IPS-15b (cell line): ENCODE data around the gene VPS18.
A peak's percentile ranks its signal among the peaks of the same experiment; 100 is the strongest.
"Not testable (repeated sequence)": the region's sequence is repeated elsewhere in the genome, so short reads cannot be mapped to it uniquely, and the experiment has no call there.

Experiments used
- H3K27me3 ChIP-seq: one replicate; pipeline ENCODE4 v1.6.1; 2013; ENCODE audit warnings: low read length; ENCODE audit not compliant: control insufficient read depth, insufficient read depth
- H3K36me3 ChIP-seq: one replicate; pipeline ENCODE4 v1.6.1; 2013; ENCODE audit warnings: low read length; ENCODE audit not compliant: control insufficient read depth, insufficient read depth
- H3K4me1 ChIP-seq: one replicate; pipeline ENCODE4 v1.6.1; 2013; ENCODE audit warnings: mild to moderate bottlenecking, low read length; ENCODE audit not compliant: control insufficient read depth, insufficient read depth
- H3K4me3 ChIP-seq: one replicate; pipeline ENCODE4 v1.5.1; 2013; ENCODE audit warnings: low read depth, low read length
- H3K9ac ChIP-seq: one replicate; pipeline ENCODE4 v1.6.1; 2013; ENCODE audit warnings: low read depth, mild to moderate bottlenecking, low read length
- H3K9me3 ChIP-seq: one replicate; pipeline ENCODE4 v1.6.1; 2013; ENCODE audit warnings: mild to moderate bottlenecking, low read length; ENCODE audit not compliant: control insufficient read depth, insufficient read depth

Gene VPS18

GRCh38 chr15:40855706-40856234, 38.5 kb upstream of the VPS18 start:
- no peaks in the 10 kb centered on the region for H3K27me3 ChIP-seq
- no peaks in the 10 kb centered on the region for H3K9me3 ChIP-seq
- no peak overlapping the region for H3K9ac ChIP-seq
- H3K4me3 ChIP-seq = no peak overlapping the region
- H3K36me3 ChIP-seq = peaks cover 39% of the 10 kb centered on the region
- H3K4me1 ChIP-seq = no peaks in the 10 kb centered on the region

- H3K9me3 ChIP-seq = no peaks in the 10 kb centered on the region
- no peak overlapping the region for H3K4me3 ChIP-seq
- no peaks in the 10 kb centered on the region for H3K4me1 ChIP-seq
- peaks cover 36% of the 10 kb centered on the region for H3K36me3 ChIP-seq
- H3K27me3 ChIP-seq = no peaks in the 10 kb centered on the region
- H3K9ac ChIP-seq = no peak overlapping the region
Observed at GRCh38 chr15:40856746-40857145, 37.5 kb upstream of the VPS18 start.

GRCh38 chr15:40857601-40858341, 36.5 kb upstream of the VPS18 start:
- H3K27me3 ChIP-seq = no peaks in the 10 kb centered on the region
- no peaks in the 10 kb centered on the region for H3K9me3 ChIP-seq
- no peak overlapping the region for H3K9ac ChIP-seq
- no peak overlapping the region for H3K4me3 ChIP-seq
- H3K36me3 ChIP-seq = peaks cover 31% of the 10 kb centered on the region
- no peaks in the 10 kb centered on the region for H3K4me1 ChIP-seq

GRCh38 chr15:40858706-40859105, 35.5 kb upstream of the VPS18 start:
- no peak overlapping the region for H3K4me3 ChIP-seq
- no peaks in the 10 kb centered on the region for H3K27me3 ChIP-seq
- H3K9me3 ChIP-seq = no peaks in the 10 kb centered on the region
- peaks cover 24% of the 10 kb centered on the region for H3K36me3 ChIP-seq
- no peaks in the 10 kb centered on the region for H3K4me1 ChIP-seq
- H3K9ac ChIP-seq = no peak overlapping the region

GRCh38 chr15:40859206-40859851, 34.9 kb upstream of the VPS18 start:
- H3K9me3 ChIP-seq = no peaks in the 10 kb centered on the region
- no peaks in the 10 kb centered on the region for H3K27me3 ChIP-seq
- peaks cover 21% of the 10 kb centered on the region for H3K36me3 ChIP-seq
- no peaks in the 10 kb centered on the region for H3K4me1 ChIP-seq
- H3K9ac ChIP-seq = no peak overlapping the region
- H3K4me3 ChIP-seq = no peak overlapping the region

GRCh38 chr15:40861147-40861546, 33.1 kb upstream of the VPS18 start:
- H3K4me1 ChIP-seq, H3K36me3 ChIP-seq, H3K9ac ChIP-seq, H3K9me3 ChIP-seq, H3K4me3 ChIP-seq, H3K27me3 ChIP-seq: not testable (repeated sequence)

- Histone ChIP-seq H3K9ac (no peak overlapping the region), H3K36me3 (no peaks in the 10 kb centered on the region), H3K9me3 (no peaks in the 10 kb centered on the region), H3K4me3 (no peak overlapping the region), H3K4me1 (no peaks in the 10 kb centered on the region), H3K27me3 (no peaks in the 10 kb centered on the region)
Observed at GRCh38 chr15:40863660-40864270, 30.5 kb upstream of the VPS18 start.

GRCh38 chr15:40867199-40867598, 27.1 kb upstream of the VPS18 start:
- no peaks in the 10 kb centered on the region for H3K36me3 ChIP-seq
- no peak overlapping the region for H3K4me3 ChIP-seq
- no peaks in the 10 kb centered on the region for H3K27me3 ChIP-seq
- no peak overlapping the region for H3K9ac ChIP-seq
- peaks cover 9% of the 10 kb centered on the region for H3K4me1 ChIP-seq
- H3K9me3 ChIP-seq = no peaks in the 10 kb centered on the region

GRCh38 chr15:40869686-40870085, 24.6 kb upstream of the VPS18 start:
- Histone ChIP-seq H3K9ac (no peak overlapping the region), H3K27me3 (no peaks in the 10 kb centered on the region), H3K4me3 (no peak overlapping the region), H3K36me3 (no peaks in the 10 kb centered on the region), H3K9me3 (no peaks in the 10 kb centered on the region), H3K4me1 (peaks cover 23% of the 10 kb centered on the region)

- Histone ChIP-seq H3K4me3 (no peak overlapping the region), H3K9ac (no peak overlapping the region), H3K36me3 (no peaks in the 10 kb centered on the region), H3K27me3 (no peaks in the 10 kb centered on the region), H3K9me3 (no peaks in the 10 kb centered on the region), H3K4me1 (peaks cover 23% of the 10 kb centered on the region)
Observed at GRCh38 chr15:40870716-40871115, 23.5 kb upstream of the VPS18 start.

GRCh38 chr15:40871749-40872617, 22.3 kb upstream of the VPS18 start:
- H3K9me3 ChIP-seq = no peaks in the 10 kb centered on the region
- H3K9ac ChIP-seq = no peak overlapping the region
- H3K4me1 ChIP-seq = peaks cover 23% of the 10 kb centered on the region
- no peaks in the 10 kb centered on the region for H3K27me3 ChIP-seq
- peak overlapping the region; percentile 22 for H3K4me3 ChIP-seq
- H3K36me3 ChIP-seq = no peaks in the 10 kb centered on the region
